GM21529 (cell line): ENCODE measurements around the gene RNF212B.
A peak's percentile ranks its signal among the peaks of the same experiment; 100 is the strongest.

Source experiments
- ATAC-seq: cut with Tn5 transposase; IDR thresholded peaks from one replicate; pipeline ENCODE4 v1.9.1; 2021; ENCODE audit not compliant: unreplicated experiment

RNF212B gene

DNA sequence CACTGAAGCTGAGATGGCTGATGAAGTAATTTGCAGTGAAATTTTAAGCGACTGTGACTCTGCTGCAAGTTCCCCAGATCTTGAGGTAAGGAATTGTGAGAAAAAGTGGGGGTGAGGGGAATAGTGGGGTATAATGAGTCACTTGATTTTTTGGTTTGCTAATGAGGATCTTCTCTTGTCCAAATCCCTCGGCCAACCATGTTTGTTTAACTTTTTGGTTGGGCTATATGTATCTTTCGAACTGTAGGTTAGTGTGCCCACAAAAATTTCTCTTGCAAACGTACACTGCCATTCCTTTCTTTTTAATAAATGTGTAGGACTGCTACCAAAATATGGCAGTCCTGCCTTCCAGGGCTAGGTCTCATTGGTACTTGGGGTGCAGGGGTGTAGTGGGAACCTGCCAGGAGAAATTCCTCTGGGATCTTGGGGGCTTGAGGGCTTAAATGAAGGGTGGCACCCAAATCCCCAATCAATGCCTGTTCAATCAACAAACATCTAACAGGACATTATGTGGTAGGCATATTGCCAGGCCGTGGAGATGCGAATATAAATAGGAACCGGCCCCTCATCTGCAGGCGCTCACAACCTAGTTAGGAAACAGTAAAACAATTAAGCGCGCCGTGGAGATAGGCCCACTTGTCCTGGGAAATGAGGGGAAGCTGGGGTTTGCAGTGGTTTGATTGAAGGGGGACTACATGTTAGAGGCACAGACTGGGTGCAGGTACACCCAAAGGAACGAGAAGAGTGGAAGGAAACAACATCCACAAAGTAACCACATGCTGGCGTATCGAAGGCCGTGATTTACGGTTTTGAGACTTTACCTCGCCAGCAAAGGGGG, 82.2 kb downstream of the RNF212B start:
- no peak for ATAC-seq

DNA sequence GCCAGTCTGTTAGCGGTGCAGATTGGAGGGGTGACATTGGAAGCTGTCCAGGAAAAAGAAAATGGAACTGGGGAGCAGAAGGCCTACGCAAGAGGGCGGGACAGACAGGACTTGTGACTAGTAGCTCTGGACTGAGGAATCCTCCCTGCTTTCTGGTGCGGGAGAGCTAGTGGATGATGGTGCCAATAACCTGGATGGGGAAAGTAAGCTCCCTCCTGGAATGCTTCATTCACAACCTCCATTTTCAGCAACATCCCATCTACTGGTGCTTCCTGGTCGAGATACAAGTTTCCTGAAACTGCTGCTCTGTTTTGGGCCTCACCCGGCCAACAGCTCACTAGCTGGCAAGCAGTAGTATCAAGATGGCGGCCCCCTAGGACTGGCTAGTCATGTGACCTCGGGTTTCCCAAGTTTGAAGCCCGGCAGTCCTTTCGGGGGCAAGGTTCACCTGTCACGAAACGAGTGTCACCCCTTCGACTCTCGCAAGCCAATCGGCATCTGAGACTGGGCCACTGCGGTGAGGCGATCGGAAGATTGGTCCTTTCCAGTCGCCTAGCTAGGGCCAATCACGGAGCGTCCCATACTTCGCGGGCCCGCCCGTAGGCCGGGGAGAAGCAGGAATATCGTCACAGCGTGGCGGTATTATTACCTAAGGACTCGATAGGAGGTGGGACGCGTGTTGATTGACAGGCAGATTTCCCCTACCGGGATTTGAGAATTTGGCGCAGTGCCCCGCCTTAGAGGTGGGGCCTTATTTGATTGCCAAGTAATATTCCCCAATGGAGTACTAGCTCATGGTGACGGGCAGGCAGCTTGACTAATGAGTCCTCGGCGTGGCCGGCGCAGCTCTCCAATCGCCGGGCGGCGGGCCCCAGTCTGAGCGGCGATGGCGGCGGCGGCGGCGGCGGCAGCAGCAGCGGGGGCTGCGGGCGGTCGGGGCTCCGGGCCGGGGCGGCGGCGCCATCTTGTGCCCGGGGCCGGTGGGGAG, 83.1 kb downstream of the RNF212B start, which contains the start of gene PABPN1:
Gene PABPN1, plus strand, starts transcription at position 874 of the 988 bp plus-strand sequence. Its CDS starts 13 bp downstream, at position 887.
- ATAC-seq = peak; percentile 86

DNA sequence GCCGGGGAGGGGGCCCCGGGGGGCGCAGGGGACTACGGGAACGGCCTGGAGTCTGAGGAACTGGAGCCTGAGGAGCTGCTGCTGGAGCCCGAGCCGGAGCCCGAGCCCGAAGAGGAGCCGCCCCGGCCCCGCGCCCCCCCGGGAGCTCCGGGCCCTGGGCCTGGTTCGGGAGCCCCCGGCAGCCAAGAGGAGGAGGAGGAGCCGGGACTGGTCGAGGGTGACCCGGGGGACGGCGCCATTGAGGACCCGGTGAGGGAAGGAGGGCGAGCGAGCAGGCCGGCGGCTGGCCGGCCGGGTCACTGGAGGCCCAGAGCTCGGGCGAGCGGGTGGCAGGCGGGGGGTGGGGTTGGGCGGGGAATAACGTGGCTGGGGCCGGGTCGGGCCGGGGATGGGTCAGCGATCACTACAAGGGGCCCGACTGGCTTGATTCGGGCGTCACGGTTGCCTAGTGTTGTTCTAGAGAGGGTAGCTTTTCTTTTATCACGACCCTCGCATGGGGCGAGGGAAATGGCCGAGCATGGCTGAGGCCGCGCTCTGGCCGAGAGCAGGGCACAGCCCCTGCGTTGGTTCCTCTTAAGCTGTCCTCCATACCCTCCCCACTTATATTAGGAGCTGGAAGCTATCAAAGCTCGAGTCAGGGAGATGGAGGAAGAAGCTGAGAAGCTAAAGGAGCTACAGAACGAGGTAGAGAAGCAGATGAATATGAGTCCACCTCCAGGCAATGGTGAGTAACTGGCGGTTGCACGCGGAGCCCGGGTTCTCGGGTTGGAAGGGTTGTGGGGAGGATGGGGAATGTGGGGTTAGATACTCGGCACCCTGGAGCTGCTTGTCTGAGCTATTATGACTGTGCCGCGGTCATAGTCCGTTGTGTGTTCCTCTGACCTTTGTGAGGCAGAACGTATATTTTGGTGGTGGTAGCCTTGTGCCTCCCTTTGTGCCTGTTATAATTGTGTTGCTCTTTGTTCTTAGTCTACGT, 84.1 kb downstream of the RNF212B start:
- ATAC-seq = peak; percentile 17
